Body of pancreas (tissue), 4 donors: ENCODE data around the gene GCH1.

Source experiments
- CTCF ChIP-seq, 7 experiments: fragments of 450-650 bp in 4 of 7; fragments of 200-600 bp in 3 of 7; sonication (generic) in 3 of 7; IDR thresholded peaks; one replicate each; pipeline ENCODE4 v1.5.1; 2016 to 2019; ENCODE audit warnings: antibody characterized with exemption in 7 of 7
- POLR2A ChIP-seq, 3 donors: fragments of 450-650 bp; IDR thresholded peaks; one replicate each; pipeline ENCODE4 v1.6.1; 2016; ENCODE audit warnings: antibody characterized with exemption in 3 of 3, mild to moderate bottlenecking in 2 of 3

GRCh38 chr14:54881761-54882401 lies 20.7 kb downstream of the GCH1 start:
- TF ChIP-seq CTCF (IDR thresholded peaks at IDR 0.05) (no peak), POLR2A (IDR thresholded peaks at IDR 0.05) (no peak)
